ENCODE data around the gene TIPARP. TPM values are rescaled to one million over a fixed set of nuclear protein-coding genes. Genes with fewer than 3 reads are reported as not detected.
A peak's percentile ranks its signal among the peaks of the same experiment; 100 is the strongest.

Gene TIPARP
- total RNA-seq, 1 donor from 2014 or later, result 58.0 TPM

DNA sequence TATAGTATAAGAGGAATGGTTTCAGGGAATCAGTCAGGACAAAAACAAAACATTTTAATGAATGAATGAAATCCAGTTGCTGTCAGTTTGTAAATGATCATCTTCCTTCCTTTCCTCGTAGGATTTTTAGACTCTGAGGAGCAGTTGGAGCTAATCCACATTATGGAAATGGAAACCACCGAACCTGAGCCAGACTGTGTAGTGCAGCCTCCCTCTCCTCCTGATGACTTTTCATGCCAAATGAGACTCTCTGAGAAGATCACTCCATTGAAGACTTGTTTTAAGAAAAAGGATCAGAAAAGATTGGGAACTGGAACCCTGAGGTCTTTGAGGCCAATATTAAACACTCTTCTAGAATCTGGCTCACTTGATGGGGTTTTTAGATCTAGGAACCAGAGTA is 3.1 kb downstream of the TIPARP start:
- peaks cover 24% of the 10 kb centered on the region for H3K36me3 ChIP-seq
- TF ChIP-seq, protein P1, sequence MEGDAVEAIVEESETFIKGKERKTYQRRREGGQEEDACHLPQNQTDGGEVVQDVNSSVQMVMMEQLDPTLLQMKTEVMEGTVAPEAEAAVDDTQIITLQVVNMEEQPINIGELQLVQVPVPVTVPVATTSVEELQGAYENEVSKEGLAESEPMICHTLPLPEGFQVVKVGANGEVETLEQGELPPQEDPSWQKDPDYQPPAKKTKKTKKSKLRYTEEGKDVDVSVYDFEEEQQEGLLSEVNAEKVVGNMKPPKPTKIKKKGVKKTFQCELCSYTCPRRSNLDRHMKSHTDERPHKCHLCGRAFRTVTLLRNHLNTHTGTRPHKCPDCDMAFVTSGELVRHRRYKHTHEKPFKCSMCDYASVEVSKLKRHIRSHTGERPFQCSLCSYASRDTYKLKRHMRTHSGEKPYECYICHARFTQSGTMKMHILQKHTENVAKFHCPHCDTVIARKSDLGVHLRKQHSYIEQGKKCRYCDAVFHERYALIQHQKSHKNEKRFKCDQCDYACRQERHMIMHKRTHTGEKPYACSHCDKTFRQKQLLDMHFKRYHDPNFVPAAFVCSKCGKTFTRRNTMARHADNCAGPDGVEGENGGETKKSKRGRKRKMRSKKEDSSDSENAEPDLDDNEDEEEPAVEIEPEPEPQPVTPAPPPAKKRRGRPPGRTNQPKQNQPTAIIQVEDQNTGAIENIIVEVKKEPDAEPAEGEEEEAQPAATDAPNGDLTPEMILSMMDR (IDR thresholded peaks at IDR 0.05), result no peak
- ATAC-seq (no peak), DNase-seq (no peak)
- intact Hi-C loops (cut with DNase I), result no loop called here
- peaks cover 63% of the 10 kb centered on the region for H3K4me1 ChIP-seq
- H3K27ac ChIP-seq, result no peak overlapping the region
- no peak overlapping the region for H3K4me3 ChIP-seq
- H3K9me3 ChIP-seq, result no peaks in the 10 kb centered on the region
- H3K27me3 ChIP-seq (ENCODE audit: low read depth), result no peaks in the 10 kb centered on the region

DNA sequence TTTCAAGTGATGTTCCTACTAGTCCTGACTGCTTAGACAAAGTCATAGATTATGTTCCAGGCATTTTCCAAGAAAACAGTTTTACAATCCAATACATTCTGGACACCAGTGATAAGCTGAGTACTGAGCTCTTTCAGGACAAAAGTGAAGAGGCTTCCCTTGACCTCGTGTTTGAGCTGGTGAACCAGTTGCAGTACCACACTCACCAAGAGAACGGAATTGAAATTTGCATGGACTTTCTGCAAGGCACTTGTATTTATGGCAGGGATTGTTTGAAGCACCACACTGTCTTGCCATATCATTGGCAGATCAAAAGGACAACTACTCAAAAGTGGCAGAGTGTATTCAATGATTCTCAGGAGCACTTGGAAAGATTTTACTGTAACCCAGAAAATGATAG is 3.8 kb downstream of the TIPARP start:
- Histone ChIP-seq H3K4me3 (no peak overlapping the region), H3K27ac (no peak overlapping the region), H3K36me3 (peaks cover 24% of the 10 kb centered on the region), H3K9me3 (no peaks in the 10 kb centered on the region), H3K4me1 (peaks cover 69% of the 10 kb centered on the region), H3K27me3 (ENCODE audit: low read depth) (no peaks in the 10 kb centered on the region)
- no peak for ATAC-seq
- TF ChIP-seq, protein P1 (IDR thresholded peaks at IDR 0.05), result no peak
- intact Hi-C loops (cut with DNase I), result no loop called here
- no peak for DNase-seq

DNA sequence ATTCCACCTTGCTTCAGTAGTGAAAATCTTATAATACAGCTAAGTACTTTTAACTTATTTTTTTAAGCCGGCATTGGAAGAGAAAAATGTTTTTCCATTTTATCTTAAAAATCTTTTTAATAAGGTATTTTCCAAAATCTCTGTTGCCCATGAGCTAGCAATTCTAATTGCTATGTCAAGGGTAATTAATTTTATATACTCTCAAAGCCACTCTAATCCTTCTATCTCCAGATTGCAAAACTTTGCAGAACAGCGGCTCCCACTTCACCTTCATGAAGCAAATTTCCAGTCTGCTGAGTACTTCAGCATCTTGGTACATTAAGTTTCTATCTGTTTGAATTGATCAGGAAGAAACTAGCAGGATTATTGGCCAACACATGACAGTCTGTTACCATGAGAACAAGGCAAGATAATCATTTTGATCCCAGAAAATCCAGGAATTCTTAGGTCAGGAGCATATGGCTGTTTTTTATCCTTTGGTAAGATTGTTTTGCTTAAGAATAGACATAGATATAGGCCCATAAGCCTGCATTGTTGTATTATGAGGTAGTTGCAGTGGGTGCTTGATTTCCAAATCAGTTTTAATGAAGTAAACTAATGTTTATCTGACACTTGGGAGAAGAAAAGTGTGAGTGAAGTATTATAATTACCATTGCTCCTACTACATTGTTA is 6.0 kb downstream of the TIPARP start:
- Histone ChIP-seq H3K4me1 (peaks cover 90% of the 10 kb centered on the region), H3K27me3 (ENCODE audit: low read depth) (no peaks in the 10 kb centered on the region), H3K9me3 (no peaks in the 10 kb centered on the region), H3K27ac (peak overlapping the region; percentile 68), H3K36me3 (peaks cover 24% of the 10 kb centered on the region), H3K4me3 (no peak overlapping the region)
- TF ChIP-seq, protein P1 (IDR thresholded peaks at IDR 0.05), result no peak
- DNase-seq, result no peak
- peak in 1 of 2 donors; percentile 18 for ATAC-seq
- intact Hi-C loops (cut with DNase I), result loop anchor here (10.0 kb wide), 1 partner anchor 134 kb away; no protein-coding TSS in a partner anchor

DNA sequence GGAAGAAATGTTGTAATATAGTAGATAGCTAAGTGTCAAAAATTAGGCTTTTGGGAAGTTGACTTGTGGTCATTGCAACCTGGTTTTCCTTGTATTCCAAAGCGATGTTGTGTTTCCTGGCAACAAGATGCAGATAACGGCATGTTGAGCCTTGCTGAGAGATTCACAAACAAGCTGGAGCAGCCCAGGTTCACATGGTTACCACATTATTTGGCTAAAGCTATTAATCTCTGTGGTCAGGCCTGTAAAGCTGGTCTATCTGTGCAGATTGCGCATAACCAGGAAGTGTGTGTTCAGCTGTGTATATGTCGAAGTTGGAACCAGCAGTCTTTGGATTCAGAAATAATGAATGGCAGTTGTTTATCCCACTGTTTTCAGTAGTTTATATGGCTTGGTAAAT is 6.6 kb downstream of the TIPARP start:
- DNase-seq (no peak), ATAC-seq (peak; percentile 88 to 92)
- Histone ChIP-seq H3K27ac (peak overlapping the region; percentile 68), H3K36me3 (peaks cover 24% of the 10 kb centered on the region), H3K4me1 (peaks cover 96% of the 10 kb centered on the region), H3K27me3 (ENCODE audit: low read depth) (no peaks in the 10 kb centered on the region), H3K9me3 (no peaks in the 10 kb centered on the region), H3K4me3 (no peak overlapping the region)
- TF ChIP-seq, protein P1 (IDR thresholded peaks at IDR 0.05), result no peak
- intact Hi-C loops (cut with DNase I), result loop anchor here (10.0 kb wide), 1 partner anchor 134 kb away; no protein-coding TSS in a partner anchor

DNA sequence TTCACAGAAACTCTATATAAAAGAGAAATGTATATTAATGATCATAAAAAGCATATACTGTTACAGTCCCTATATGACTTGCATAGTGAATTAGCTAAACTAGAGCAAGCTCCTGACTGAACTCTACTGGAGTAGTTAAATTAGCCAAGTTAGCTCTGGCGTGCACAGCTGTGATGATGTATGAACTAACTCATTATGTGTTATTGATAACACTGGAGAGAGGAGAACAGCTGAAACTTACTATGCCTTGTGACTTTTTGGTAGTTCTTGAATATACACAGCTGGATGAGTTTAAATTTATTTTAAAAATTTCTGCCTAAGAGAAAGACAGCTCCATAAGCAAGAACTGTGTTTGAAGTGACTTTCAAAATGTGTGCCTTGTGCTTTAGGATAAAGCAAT is 8.1 kb downstream of the TIPARP start:
- TF ChIP-seq, protein P1 (IDR thresholded peaks at IDR 0.05), result no peak
- ATAC-seq (no peak), DNase-seq (no peak)
- H3K27me3 ChIP-seq (ENCODE audit: low read depth), result no peaks in the 10 kb centered on the region
- H3K4me3 ChIP-seq, result no peak overlapping the region
- H3K4me1 ChIP-seq, result peaks cover 98% of the 10 kb centered on the region
- no peak overlapping the region for H3K27ac ChIP-seq
- intact Hi-C loops (cut with DNase I), result loop anchor here (10.0 kb wide), 1 partner anchor 132 kb away; no protein-coding TSS in a partner anchor
- H3K36me3 ChIP-seq, result peaks cover 24% of the 10 kb centered on the region
- no peaks in the 10 kb centered on the region for H3K9me3 ChIP-seq

Data from lower lobe of right lung (tissue), 2 donors.